DND-41 (cell line): Measurements from ENCODE around the gene EAPP.
"Not testable (repeated sequence)": the region's sequence is repeated elsewhere in the genome, so short reads cannot be mapped to it uniquely, and the experiment has no call there.

ENCODE experiments used
- CTCF ChIP-seq: IDR thresholded peaks from 2 replicates; pipeline ENCODE4 v1.5.1; 2012; ENCODE audit warnings: borderline replicate concordance, low read length, moderate library complexity, mild to moderate bottlenecking; ENCODE audit not compliant: poor library complexity, severe bottlenecking; ENCODE audit errors: extremely low read depth
- EZH2 ChIP-seq: IDR thresholded peaks from 3 replicates; pipeline ENCODE4 v1.6.1; 2012; ENCODE audit warnings: borderline replicate concordance, low read depth, mild to moderate bottlenecking, moderate library complexity, low read length, inconsistent platforms; ENCODE audit not compliant: severe bottlenecking

- not testable (repeated sequence) for TF ChIP-seq EZH2, CTCF
Measured at GRCh38 chr14:34476036-34476435, 63.5 kb downstream of the EAPP start.
